GM20000 (cell line): Measurements from ENCODE around the gene PIK3C3.

Experiments
- DNase-seq: peaks from one replicate; pipeline ENCODE4 v3.0.0; 2012; ENCODE audit warnings: low spot score
- TF ChIP-seq, protein P1 (sequence below): IDR thresholded peaks from 2 replicates; pipeline ENCODE4 v1.5.1; 2012; ENCODE audit warnings: mild to moderate bottlenecking, control low read depth; ENCODE audit errors: extremely low read depth, missing control alignments

PIK3C3 gene

DNA sequence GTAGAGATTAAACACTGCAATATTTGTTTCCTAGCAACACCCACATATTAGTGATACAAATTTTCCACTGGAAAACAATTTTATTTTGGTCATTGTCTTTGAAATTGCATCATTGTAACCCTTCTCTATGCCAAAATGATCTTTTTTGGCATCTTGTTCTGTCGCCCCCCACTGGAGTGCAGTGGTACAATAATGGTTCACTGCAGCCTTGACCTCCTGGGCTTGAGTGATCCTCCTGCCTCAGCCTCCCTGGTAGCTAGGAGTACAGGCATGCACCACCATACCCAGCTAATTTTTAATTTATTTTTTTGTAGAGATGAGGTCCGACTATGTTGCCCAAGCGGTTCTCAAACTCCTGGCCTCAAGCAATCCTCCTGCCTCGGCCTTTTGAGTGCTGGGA is 117.4 kb downstream of the PIK3C3 start:
- TF ChIP-seq, protein P1, sequence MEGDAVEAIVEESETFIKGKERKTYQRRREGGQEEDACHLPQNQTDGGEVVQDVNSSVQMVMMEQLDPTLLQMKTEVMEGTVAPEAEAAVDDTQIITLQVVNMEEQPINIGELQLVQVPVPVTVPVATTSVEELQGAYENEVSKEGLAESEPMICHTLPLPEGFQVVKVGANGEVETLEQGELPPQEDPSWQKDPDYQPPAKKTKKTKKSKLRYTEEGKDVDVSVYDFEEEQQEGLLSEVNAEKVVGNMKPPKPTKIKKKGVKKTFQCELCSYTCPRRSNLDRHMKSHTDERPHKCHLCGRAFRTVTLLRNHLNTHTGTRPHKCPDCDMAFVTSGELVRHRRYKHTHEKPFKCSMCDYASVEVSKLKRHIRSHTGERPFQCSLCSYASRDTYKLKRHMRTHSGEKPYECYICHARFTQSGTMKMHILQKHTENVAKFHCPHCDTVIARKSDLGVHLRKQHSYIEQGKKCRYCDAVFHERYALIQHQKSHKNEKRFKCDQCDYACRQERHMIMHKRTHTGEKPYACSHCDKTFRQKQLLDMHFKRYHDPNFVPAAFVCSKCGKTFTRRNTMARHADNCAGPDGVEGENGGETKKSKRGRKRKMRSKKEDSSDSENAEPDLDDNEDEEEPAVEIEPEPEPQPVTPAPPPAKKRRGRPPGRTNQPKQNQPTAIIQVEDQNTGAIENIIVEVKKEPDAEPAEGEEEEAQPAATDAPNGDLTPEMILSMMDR = no peak
- no peak for DNase-seq

DNA sequence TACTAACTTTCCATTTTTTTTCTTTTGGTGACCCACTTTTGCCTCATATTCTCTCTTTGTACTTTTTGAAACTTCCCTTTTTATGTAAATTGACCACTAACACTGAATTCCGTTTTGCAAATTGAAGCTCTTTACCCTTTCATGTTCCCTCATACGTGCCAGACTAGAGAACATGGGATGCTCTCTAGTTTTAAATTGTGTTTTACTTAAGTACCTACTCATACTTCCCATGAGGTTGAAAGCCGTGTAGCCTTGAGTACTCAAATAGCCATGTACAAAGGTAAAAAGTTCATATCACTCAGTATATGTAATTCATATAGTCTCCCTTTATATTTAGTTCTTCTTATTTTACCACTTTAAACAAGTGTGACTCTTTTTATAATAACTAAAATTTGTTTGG is 119.7 kb downstream of the PIK3C3 start:
- TF ChIP-seq, protein P1 = no peak
- DNase-seq = no peak

DNA sequence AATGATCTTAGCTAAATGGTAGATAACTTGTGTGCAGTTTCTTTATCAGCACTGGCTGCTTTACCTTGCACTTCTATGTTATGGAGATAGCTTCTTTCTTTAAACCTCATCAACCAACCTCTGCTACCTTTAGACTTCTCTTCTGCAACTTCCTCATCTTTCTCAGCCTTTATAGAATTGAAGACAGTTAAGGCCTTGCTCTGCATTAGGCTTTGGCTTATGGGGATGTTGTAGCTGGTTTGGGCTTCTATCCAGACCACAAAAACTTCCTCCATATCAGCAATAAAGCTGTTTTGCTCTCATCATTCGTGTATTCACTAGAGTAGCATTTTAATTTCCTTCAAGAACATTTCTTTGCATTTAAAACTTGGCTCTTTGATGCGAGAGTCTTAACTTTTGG is 123.7 kb downstream of the PIK3C3 start:
- TF ChIP-seq, protein P1 = no peak
- DNase-seq = no peak

DNA sequence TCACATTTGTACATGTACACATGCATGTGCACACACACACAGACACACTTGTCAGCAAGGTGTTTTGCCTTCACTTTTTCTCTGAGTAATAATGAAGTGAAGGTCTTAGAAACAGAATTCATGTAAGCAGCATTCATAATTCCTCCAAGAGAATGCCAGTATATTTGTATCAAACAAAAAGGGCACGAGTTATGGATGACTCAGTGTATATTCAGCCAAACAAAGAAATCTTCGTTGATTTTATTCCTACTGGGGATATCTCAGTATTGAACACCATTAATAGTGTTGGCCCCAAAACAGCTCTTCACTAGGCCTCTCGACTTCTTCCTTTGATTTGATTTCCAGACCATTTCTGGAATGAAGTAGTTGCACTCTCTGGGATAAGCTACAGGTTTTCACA is 125.3 kb downstream of the PIK3C3 start:
- DNase-seq = no peak

DNA sequence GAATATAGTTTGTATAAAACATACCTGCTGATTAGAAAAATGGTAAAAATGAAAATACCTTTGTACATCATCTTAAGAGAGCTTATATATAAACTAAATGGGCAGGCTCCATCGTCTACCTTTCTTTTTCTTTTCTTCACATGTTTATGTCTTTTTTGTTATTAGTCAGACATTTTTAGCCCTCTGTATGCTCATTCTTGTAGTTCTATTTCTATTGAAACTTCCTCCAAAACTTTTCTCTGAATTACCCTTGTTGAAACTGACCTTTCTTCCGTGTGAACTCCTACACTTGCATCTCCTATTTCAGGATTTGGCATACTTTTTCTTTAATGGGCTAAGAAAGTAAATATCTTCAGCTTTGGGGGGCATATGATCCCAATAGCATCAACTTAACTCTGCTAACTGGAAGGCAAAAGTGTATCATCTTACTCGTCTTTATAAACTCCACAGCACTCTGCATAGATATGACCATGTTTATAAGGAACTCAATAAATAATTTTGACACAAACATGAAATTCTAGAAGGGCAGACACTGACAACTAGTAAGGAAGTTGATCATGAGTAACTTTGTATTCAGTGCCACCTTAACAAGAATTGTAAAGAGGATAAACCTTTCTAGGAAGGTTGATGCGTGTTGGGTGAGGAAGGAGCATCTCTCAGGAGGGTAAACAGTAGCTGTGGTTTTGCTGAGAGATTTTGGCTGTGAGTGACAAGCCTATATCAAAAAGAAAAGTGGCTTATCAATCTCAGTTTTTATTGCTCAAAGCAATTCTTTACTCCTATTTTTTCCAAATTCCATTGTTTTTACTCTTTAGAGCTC is 127.6 kb downstream of the PIK3C3 start:
- DNase-seq = no peak
- TF ChIP-seq, protein P1 = no peak

More for the DNA sequence above, 125.3 kb downstream of the PIK3C3 start:
- TF ChIP-seq, protein P1 = no peak

DNA sequence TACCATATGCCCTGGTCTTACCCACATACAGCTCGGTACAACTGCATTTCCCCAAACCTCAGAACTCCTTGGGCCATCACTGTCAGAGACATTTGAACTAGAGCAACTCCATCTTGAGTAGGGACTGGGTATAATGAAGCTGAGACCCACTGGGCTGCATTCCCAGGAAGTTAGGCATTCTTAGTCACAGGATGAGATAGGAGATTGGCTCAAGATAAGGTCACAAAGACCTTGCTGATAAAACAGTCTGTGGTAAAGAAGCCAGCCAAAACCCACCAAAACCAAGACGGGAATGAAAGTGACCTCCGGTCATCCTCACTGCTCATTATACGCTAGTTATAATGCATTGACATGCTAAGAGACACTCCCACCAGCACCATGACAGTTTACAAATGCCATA is 131.3 kb downstream of the PIK3C3 start:
- TF ChIP-seq, protein P1 = no peak
- no peak for DNase-seq

DNA sequence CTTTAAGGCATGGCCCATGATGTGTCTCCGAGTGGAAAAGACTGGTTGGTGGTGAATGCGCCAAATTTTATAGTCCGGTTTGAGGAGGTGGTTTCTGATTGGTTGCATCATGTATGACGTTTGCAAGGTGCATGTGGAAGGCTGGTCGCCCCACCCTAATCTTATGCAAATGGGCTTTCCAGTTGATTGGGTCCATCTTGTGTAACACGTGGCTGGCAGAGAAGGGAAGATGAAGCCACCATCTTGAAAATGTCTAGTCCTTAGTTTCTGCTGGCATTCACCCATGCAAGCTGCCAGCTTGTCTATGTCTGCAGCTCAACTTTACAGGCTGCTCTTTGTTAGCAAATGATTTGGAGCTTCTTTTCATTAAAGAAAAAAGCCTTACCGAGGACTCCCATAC is 132.2 kb downstream of the PIK3C3 start:
- TF ChIP-seq, protein P1 = no peak
- DNase-seq = no peak
